ENCODE data around the gene ST14. TPM values are rescaled to one million over a fixed set of nuclear protein-coding genes. Genes with fewer than 3 reads are reported as not detected.

ST14 gene
- 146 and 177 TPM in 2 replicates for total RNA-seq

GRCh38 chr11:130159657-130160497 lies at the start of gene ST14:
Gene ST14 (plus strand): TSS chr11:130159782. CDS start chr11:130159980, 198 bp downstream.

Other genes with a start within 250 kb of the ST14 start
- 5.2 and 6.5 TPM in 2 replicates for gene PRDM10, start 156.9 kb upstream of the ST14 start, total RNA-seq
- 450 and 497 TPM in 2 replicates for gene APLP2, start 89.9 kb upstream of the ST14 start, total RNA-seq
- gene ZBTB44, start 155.1 kb downstream of the ST14 start, total RNA-seq, result 16.5 and 20.2 TPM in 2 replicates

All from airway epithelial cell (primary cell).